ENCODE data around the gene TUT7.

TUT7 gene

GRCh38 chr9:86336058-86336457 lies 18.2 kb downstream of the TUT7 start:
- H3K4me3 ChIP-seq (ENCODE audit: low read depth, low read length): no peak overlapping the region
- no peaks in the 10 kb centered on the region for H3K9me3 ChIP-seq (ENCODE audit: severe bottlenecking)
- H3K27ac ChIP-seq: no peak overlapping the region
- H3K27me3 ChIP-seq (ENCODE audit: insufficient read depth, low read depth, severe bottlenecking): no peaks in the 10 kb centered on the region
- no peak for DNase-seq
- no peak for TF ChIP-seq CTCF (IDR thresholded peaks at IDR 0.05; ENCODE audit: low read depth, low read length)
- peaks cover 48% of the 10 kb centered on the region for H3K36me3 ChIP-seq

- no peak for TF ChIP-seq CTCF (IDR thresholded peaks at IDR 0.05; ENCODE audit: low read depth, low read length)
- Histone ChIP-seq H3K27me3 (ENCODE audit: insufficient read depth, low read depth, severe bottlenecking) (no peaks in the 10 kb centered on the region), H3K36me3 (peaks cover 32% of the 10 kb centered on the region), H3K27ac (no peak overlapping the region), H3K9me3 (ENCODE audit: severe bottlenecking) (no peaks in the 10 kb centered on the region), H3K4me3 (ENCODE audit: low read depth, low read length) (no peak overlapping the region)
- no peak for DNase-seq
Measured at GRCh38 chr9:86333651-86334050, 20.6 kb downstream of the TUT7 start.

GRCh38 chr9:86330186-86330585 lies 24.0 kb downstream of the TUT7 start:
- TF ChIP-seq CTCF (IDR thresholded peaks at IDR 0.05; ENCODE audit: low read depth, low read length): no peak
- H3K27me3 ChIP-seq (ENCODE audit: insufficient read depth, low read depth, severe bottlenecking): no peaks in the 10 kb centered on the region
- DNase-seq: no peak
- peaks cover 29% of the 10 kb centered on the region for H3K36me3 ChIP-seq
- no peak overlapping the region for H3K4me3 ChIP-seq (ENCODE audit: low read depth, low read length)
- H3K27ac ChIP-seq: no peak overlapping the region
- no peaks in the 10 kb centered on the region for H3K9me3 ChIP-seq (ENCODE audit: severe bottlenecking)

- peaks cover 34% of the 10 kb centered on the region for H3K36me3 ChIP-seq
- TF ChIP-seq CTCF (IDR thresholded peaks at IDR 0.05; ENCODE audit: low read depth, low read length): no peak
- no peak overlapping the region for H3K27ac ChIP-seq
- no peaks in the 10 kb centered on the region for H3K27me3 ChIP-seq (ENCODE audit: insufficient read depth, low read depth, severe bottlenecking)
- DNase-seq: no peak
- no peak overlapping the region for H3K4me3 ChIP-seq (ENCODE audit: low read depth, low read length)
- H3K9me3 ChIP-seq (ENCODE audit: severe bottlenecking): no peaks in the 10 kb centered on the region
Measured at GRCh38 chr9:86329649-86330048, 24.6 kb downstream of the TUT7 start.

- Histone ChIP-seq H3K27me3 (ENCODE audit: insufficient read depth, low read depth, severe bottlenecking) (no peaks in the 10 kb centered on the region), H3K4me3 (ENCODE audit: low read depth, low read length) (no peak overlapping the region), H3K27ac (no peak overlapping the region), H3K36me3 (peaks cover 45% of the 10 kb centered on the region), H3K9me3 (ENCODE audit: severe bottlenecking) (no peaks in the 10 kb centered on the region)
- TF ChIP-seq CTCF (IDR thresholded peaks at IDR 0.05; ENCODE audit: low read depth, low read length): no peak
- no peak for DNase-seq
Measured at GRCh38 chr9:86328156-86328555, 26.1 kb downstream of the TUT7 start.

GRCh38 chr9:86326536-86326935 lies 27.7 kb downstream of the TUT7 start:
- Histone ChIP-seq H3K9me3 (ENCODE audit: severe bottlenecking) (no peaks in the 10 kb centered on the region), H3K27me3 (ENCODE audit: insufficient read depth, low read depth, severe bottlenecking) (no peaks in the 10 kb centered on the region), H3K36me3 (peaks cover 58% of the 10 kb centered on the region), H3K4me3 (ENCODE audit: low read depth, low read length) (no peak overlapping the region), H3K27ac (no peak overlapping the region)
- no peak for DNase-seq
- TF ChIP-seq CTCF (IDR thresholded peaks at IDR 0.05; ENCODE audit: low read depth, low read length): no peak
